Eye (tissue), 1 donor: ENCODE measurements around the gene FN1.
A peak's percentile ranks its signal among the peaks of the same experiment; 100 is the strongest.

Experiments used
- DNase-seq: peaks from one replicate; pipeline ENCODE4 v3.0.0-alpha.2; 2015

FN1 gene

GRCh38 chr2:215441560-215442400 is 5.9 kb upstream of the FN1 start:
- DNase-seq = no peak

DNA sequence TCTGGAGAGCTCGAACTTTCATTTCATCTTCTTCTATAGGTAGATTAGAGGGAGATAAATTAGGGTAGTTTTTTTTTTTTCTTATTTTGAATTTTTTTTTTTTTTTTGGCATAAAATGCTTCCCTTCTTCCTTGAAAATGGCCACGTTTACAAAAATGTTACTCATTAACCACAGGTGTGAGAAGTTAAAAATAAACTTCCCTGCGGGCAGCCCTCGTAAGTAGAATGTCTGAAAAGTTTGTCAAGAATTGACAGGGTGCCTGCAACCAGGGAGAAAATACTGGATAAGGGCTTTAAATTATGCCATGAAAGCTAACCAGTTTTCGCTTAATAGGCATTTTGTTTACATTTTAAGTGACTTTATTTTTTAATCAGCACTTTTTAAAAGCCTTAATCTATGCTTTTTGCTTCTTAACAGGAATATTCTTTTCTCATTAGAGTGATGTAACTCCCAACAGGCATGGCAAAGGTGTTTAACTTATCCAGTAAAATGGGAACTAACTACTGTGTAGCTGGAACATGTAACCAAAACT is 4.2 kb upstream of the FN1 start:
- no peak for DNase-seq

DNA sequence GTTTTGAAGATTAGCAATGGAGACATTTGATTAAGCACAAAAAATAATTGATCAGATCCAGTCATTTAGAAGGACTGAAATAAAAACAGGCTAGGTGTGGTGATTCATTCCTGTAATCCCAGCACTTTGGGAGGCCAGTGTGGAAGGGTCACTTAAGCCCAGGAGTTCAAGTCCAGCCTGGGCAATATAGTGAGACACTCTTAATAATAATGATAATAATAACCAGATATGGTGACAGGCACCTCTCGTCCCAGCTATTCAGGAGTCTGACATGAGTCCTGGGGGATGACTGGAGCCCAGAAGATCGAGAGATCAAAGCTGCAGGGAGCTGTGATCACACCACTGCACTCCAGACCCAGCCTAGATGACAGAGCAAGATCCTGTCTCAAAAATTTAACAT is 3.5 kb upstream of the FN1 start:
- no peak for DNase-seq

- no peak for DNase-seq
Measured at GRCh38 chr2:215437614-215438013, 1.7 kb upstream of the FN1 start.

GRCh38 chr2:215436705-215437565 is 1.1 kb upstream of the FN1 start:
- DNase-seq = peak; percentile 57

- DNase-seq = peak; percentile 85
Measured at GRCh38 chr2:215435280-215435869, 493 bp downstream of the FN1 start.

DNA sequence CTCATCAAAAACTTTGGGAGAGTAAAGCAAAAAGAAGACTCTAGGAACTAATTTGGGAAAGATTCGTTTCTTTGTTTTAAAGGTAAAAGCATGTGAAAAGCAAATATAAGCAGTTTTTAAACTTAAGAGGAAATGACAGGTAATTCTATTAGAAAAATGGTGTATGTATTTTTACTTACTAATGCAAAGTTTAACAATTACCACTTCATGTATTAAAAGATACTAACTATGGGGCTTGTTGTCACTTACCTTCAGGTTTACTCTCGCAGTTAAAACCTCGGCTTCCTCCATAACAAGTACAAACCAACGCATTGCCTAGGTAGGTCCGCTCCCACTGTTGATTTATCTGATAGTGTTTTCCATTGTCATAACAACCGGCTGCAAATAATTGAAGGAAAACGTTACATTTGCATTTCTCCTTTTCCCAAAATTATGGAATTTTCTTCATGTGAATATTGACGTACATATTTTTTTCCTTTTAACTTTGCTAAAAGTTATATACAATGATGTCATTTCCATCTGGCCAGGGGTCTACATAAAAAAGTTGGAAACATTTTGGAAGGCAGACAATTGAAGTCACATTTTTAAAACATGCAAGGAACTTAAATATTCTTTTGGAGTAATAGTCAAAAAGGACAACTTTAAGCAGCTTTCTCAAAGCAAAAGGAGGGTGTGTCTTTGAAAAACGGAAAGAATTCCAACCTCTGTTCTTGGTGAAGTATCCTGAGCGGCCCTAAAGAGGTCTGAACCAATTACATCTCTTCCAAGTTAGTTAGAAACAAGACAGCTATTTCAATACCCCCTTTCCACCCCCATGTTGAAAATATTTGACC is 1.2 kb downstream of the FN1 start:
- no peak for DNase-seq

- DNase-seq = no peak
Measured at GRCh38 chr2:215432759-215433594, 2.9 kb downstream of the FN1 start.

DNA sequence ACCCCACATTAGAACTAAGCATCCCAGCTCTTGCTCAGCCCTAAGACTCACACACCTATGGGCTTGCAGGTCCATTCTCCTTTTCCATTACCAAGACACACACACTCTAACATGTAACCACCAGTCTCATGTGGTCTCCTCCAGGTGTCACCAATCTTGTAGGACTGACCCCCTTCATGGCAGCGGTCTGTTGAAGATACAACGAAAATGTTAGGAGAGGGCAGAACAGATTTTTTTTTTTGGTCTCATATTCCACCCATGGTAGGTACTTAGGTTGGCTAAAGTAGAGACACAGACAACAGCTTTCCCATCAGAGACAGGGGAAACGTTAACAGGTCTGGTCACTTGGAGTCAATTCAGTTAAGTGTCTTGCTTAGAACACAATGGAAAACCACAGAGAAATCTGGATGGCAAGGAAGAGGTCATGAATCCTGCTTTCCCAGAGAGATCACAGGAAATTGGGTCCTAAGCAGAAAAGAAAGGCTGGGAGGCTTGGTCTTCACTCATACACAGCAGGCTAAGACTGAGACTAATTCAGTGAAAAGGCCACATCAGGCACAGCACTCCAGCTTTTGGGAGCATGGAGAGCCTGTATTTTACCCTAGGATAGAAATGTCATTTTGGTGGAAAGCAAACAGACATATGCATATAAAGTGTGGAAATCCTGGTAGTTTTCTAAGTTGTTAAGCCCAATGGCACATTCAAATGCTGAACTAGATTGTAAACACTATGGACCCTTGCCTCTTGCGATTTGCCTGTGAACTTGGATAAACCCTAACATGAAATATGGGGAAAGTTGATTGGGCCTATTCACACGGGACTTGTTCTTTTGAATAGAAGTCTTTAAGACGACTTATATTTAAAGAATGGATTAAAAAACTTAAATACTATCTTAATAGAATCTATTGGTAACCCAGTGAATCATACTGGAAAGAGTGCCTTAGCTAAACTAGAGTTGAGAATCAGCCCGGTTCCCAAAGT is 3.8 kb downstream of the FN1 start:
- no peak for DNase-seq

DNA sequence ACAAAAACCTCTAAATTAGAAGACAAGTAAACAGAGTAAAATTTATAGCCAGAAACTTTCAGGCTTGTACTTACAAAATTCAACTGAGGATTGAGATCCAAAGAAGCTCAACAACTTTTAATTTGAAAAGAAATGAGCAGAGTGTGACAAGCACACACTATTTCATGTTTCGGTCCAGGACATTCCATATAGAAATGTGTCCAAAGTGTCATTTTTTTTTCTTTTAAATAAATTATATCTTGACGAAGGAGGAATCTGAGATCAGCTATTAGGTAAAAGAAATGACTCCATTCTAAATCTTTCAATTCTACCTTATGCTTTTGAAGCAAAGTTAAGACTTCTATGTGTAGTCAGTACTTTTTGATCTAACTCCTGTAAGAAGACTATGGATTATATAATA is 4.6 kb downstream of the FN1 start:
- no peak for DNase-seq

DNA sequence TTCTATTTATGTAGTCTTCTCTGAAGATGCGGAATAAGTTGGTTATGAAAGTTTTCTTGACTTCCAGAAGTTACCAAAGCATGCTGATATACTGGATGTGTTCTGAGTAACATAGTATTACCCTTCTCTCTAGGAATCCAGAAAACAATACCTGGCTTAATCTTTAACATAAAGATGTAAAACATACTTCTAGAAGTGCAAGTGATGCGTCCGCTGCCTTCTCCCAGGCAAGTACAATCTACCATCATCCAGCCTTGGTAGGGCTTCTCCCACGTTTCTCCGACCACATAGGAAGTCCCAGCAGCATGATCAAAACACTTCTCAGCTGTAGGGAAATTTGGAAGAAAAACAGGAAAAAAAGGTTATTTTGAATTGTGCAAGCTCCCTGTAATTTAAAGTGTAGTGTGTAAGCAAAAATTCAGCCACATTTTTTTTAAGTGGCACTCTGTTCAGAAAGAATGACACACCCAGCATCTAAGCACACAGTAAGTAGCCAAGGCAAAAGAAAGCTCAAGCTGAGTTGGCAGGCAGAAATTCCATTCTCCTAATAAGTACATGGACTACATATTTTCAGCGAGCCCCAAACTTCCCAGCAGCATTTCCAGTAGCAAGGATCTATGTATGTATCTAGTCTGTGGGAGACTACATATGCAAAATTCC is 5.2 kb downstream of the FN1 start:
- no peak for DNase-seq

GRCh38 chr2:215429424-215429823 is 6.4 kb downstream of the FN1 start:
- no peak for DNase-seq

GRCh38 chr2:215428060-215428910 is 7.6 kb downstream of the FN1 start:
- DNase-seq = no peak

GRCh38 chr2:215427585-215427984 is 8.3 kb downstream of the FN1 start:
- no peak for DNase-seq

GRCh38 chr2:215425021-215425782 is 10.7 kb downstream of the FN1 start:
- no peak for DNase-seq

GRCh38 chr2:215423928-215424540 is 11.8 kb downstream of the FN1 start:
- DNase-seq = no peak

- no peak for DNase-seq
Measured at GRCh38 chr2:215423234-215423633, 12.6 kb downstream of the FN1 start.
